HG03045 (cell line): ENCODE data around the gene CAV1.

Source experiments
- ATAC-seq: cut with Tn5 transposase; IDR thresholded peaks from one replicate; pipeline ENCODE4 v1.9.1; 2021; ENCODE audit warnings: mild to moderate bottlenecking, moderate library complexity; ENCODE audit not compliant: unreplicated experiment

Gene CAV1

DNA sequence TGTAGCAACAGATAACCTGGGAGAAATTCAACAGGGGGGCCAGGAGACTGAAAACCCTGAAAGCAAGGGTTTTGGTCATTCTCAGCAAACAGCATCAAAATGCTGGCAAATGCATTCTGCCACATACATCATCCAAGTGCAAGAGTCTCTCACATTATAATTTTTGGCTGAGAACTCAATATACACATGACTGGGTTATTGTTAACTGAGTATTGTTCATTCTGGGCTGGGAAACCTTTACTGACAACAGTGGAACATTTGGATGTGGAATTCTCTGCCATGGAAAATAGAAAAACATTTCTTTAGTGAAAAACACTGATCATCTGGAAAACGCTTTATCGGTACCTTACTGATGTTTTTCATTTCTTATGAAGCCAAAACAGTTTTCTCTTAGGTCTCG, 74.0 kb downstream of the CAV1 start:
- no peak for ATAC-seq

DNA sequence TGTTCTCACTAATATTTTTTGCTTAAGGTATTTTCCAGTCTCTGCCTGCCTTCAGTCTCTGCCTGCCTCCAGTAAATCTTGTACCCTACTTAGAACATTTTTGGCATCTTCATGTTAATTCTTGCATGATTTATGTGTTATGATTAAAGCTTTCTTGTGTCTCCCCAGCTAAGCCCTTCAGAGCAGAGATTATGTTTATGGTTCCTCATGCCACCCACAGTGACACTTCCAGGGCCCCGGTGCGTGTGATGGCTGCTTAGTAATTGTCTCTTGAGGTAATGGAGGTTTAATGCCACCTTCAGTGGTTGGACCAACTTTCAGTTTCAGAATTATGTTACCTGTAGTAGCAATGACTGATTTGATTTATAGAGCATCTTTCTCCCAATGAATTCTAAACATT, 76.6 kb downstream of the CAV1 start:
- no peak for ATAC-seq

DNA sequence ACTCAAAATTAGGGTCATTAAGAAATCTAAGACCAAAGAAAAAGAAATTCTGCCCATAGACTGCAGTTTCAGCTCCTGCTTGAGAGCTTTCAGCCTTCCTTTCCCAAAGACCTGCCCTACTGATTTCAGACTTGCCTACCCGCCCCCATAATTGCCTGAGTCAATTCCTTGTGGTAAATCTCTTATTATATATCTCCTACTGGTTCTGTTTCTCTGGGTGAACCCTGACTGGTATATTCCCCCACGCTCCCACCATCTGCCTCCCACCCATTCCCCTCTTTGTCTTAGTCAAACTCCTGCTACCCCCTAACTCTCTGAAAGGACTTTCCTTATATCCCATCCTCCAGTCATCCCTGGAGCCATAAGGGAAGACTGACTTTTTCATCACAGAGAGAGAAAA, 82.5 kb downstream of the CAV1 start:
- no peak for ATAC-seq

DNA sequence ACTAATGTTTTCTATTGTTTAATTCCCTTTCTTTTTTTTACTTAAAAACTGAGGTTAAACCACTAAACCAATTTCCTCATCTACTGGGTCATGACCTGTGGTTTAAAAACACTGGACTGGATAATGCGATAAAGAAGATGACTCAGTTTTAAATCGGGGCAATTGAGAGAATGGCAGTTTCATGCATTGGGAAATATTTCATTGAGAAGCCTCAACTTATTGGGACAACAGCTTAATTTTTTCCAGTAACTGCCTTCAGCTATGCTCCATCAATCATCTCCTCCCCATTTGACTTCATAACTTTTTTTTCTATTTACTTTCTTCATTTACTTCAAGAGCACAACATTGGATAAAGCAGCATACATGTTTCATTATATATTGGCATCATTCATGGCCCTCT, 85.4 kb downstream of the CAV1 start:
- ATAC-seq, result no peak

DNA sequence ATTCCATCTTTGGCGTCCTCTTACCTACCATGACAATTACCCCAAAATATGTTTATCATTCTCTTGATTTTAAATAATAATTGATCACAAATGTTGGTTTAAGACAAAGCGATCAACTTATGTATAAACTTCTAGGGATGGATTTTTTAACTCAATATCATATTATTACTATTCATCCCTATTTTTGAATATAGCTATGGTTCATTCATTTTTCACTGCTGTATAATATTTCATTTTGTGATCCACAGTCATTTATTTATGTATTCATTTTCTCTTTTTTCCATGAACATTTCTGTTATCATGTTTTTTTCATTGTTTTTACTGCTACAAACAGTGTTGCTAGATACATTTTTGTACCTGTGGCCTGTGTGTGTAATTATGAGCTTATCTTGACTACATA, 85.9 kb downstream of the CAV1 start:
- ATAC-seq, result no peak
